ENCODE data around the gene QRFP. TPM values are rescaled to one million over a fixed set of nuclear protein-coding genes. Genes with fewer than 3 reads are reported as not detected.

Gene QRFP
- total RNA-seq, 1 donor from 2014 or later, result not detected

DNA sequence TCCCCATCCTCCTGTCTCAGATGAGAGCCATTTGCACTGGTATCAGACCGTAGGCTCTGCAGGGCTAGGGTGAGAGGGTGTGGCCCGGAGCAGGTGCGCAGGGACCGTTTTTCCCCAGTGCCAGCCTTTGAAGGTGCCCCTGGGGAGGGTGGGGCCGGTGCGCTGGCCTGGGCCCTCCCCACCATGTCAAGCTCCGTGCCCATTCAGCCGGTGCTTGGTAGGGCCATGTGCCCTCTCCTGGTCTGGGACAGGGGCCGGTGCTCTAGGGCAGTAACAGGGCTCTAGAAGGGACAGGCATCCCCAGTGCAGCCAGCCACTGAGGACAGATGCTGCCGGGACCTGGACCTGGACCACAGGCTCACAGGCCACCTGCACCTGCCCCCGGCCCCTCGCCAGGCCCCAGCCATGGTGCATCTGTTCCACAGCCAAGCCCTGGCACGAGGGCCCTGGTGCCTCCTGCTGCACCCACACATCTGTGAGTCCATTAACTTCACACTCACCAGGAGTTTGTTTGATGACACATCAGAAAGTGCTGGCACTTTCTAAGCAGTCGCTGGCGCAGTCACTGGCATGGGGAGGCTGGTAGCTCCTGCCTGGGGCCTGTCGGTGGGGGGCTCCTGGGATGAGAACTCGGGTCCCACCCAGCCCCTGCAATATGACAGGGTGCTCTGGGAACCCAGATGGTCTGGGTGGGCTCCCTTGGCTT, 5.0 kb upstream of the QRFP start:
- Mint-ChIP-seq H3K9me3 (no peaks in the 10 kb centered on the region), H3K27ac (no peak overlapping the region), H3K4me3 (no peak overlapping the region), H3K27me3 (peaks cover 5% of the 10 kb centered on the region), H3K4me1 (no peaks in the 10 kb centered on the region), H3K36me3 (ENCODE audit: low read depth) (no peaks in the 10 kb centered on the region)
- TF ChIP-seq CTCF (IDR thresholded peaks at IDR 0.05), result no peak
- intact Hi-C loops (cut with micrococcal nuclease), result no loop called here
- no peak for ATAC-seq (ENCODE audit: low read depth)
- ChIA-PET POLR2A (no interaction called here), CTCF (no interaction called here)
- no peak for DNase-seq

- CTCF ChIA-PET, result no interaction called here
- intact Hi-C loops (cut with micrococcal nuclease), result no loop called here
- no peaks in the 10 kb centered on the region for H3K9me3 Mint-ChIP-seq
- TF ChIP-seq CTCF (IDR thresholded peaks at IDR 0.05), result no peak
- H3K36me3 Mint-ChIP-seq (ENCODE audit: low read depth), result no peaks in the 10 kb centered on the region
- peaks cover 5% of the 10 kb centered on the region for H3K27me3 Mint-ChIP-seq
- no peaks in the 10 kb centered on the region for H3K4me1 Mint-ChIP-seq
- no peak for ATAC-seq (ENCODE audit: low read depth)
- no peak overlapping the region for H3K4me3 Mint-ChIP-seq
- no peak overlapping the region for H3K27ac Mint-ChIP-seq
- DNase-seq, result no peak
- POLR2A ChIA-PET, result no interaction called here
These were observed 4.3 kb upstream of the QRFP start for GRCh38 chr9:130900701-130901497.

DNA sequence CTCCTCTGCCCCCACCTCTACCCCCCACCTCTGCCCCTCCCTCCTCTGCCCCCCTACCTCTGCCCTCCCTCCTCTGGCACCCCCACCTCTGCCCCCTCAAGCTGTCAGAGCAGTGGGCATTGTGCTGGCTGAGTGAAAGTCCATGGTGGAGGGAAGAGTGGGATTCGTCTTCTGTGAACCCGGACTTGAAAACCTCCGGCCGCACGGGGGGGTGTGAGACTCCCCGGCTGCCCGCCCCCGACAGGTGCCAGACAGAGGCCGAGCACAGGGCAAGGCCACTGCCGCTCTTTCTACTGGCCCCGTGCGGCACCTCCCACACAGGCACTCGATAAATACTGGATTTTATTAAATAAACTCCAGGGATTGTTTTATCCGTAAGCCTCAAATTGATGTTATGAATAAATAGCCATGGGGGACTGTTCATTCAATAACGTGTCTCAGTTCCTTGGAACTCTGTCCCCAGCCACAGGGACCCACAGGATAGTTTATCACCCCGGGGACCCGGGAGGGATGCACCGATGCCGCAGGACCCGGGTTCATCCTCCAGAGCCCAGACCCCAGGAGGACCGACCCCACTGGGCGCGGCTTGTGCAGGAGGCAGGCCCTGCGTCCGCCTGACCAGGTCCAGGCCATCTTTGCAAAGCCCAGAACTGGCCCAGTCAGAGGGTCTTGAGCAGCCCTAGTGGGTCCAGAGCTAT, 2.6 kb upstream of the QRFP start:
- TF ChIP-seq CTCF (IDR thresholded peaks at IDR 0.05), result no peak
- POLR2A ChIA-PET, result no interaction called here
- Mint-ChIP-seq H3K27ac (no peak overlapping the region), H3K9me3 (no peaks in the 10 kb centered on the region), H3K27me3 (peaks cover 5% of the 10 kb centered on the region), H3K4me3 (no peak overlapping the region), H3K4me1 (no peaks in the 10 kb centered on the region), H3K36me3 (ENCODE audit: low read depth) (no peaks in the 10 kb centered on the region)
- intact Hi-C loops (cut with micrococcal nuclease), result no loop called here
- ATAC-seq (ENCODE audit: low read depth) (no peak), DNase-seq (no peak)
- CTCF ChIA-PET, result no interaction called here

DNA sequence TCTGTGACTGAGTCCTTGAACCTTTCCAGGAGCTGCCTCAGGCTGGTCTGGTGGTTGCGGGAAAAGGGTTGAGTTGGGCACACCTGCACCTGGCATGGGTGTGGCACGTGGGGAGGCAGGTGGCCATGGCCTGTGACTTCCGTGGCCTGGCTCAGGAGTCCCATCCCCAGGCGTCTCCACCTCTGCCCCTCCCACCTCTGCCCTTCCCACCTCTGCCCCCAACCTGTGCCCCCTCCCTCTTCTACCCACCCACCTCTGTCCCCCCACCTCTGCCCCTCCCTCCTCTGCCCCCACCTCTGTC, 1.9 kb upstream of the QRFP start:
- DNase-seq, result no peak
- peaks cover 5% of the 10 kb centered on the region for H3K27me3 Mint-ChIP-seq
- H3K27ac Mint-ChIP-seq, result no peak overlapping the region
- H3K36me3 Mint-ChIP-seq (ENCODE audit: low read depth), result no peaks in the 10 kb centered on the region
- TF ChIP-seq CTCF (IDR thresholded peaks at IDR 0.05), result no peak
- no peak for ATAC-seq (ENCODE audit: low read depth)
- no peaks in the 10 kb centered on the region for H3K9me3 Mint-ChIP-seq
- POLR2A ChIA-PET, result no interaction called here
- CTCF ChIA-PET, result no interaction called here
- H3K4me1 Mint-ChIP-seq, result peaks cover 6% of the 10 kb centered on the region
- intact Hi-C loops (cut with micrococcal nuclease), result no loop called here
- H3K4me3 Mint-ChIP-seq, result no peak overlapping the region

DNA sequence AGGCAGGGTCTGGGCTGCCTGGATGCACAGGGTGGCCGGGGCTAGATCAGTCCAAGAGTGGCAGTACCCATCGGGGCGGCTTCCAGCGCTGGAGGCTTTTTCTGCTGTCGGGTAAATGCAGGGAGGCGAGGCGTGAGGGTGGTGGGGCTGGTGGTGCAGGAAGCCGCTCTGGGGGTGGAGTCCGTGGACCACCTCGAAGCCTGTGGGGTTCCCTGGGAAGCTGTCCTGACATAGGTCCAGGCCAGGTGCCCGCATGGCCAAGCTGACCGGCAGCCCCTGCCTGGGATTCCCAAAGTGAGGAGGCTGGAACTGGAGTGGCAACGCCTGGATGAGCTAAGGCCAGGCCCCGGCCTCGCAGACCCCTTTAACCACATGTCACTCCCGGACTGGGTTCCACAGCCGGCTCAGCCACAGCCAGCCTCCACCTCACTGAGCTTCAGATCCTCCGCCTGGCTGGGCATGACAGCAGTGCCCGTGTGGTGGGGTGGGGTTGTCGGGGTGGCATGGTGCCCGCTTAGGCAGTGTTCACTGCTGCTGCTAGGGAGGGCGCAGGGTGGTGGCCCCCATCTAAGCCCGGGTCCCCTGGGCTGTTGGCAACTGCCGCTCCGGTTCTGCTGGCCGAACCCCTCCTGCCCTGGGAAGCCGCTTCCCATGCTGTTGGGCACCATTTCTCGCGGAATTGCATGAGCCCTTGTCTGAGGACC, 1.4 kb upstream of the QRFP start:
- CTCF ChIA-PET, result no interaction called here
- Mint-ChIP-seq H3K36me3 (ENCODE audit: low read depth) (no peaks in the 10 kb centered on the region), H3K4me3 (no peak overlapping the region), H3K4me1 (peaks cover 10% of the 10 kb centered on the region), H3K27ac (no peak overlapping the region), H3K9me3 (no peaks in the 10 kb centered on the region), H3K27me3 (peaks cover 5% of the 10 kb centered on the region)
- DNase-seq (no peak), ATAC-seq (ENCODE audit: low read depth) (no peak)
- intact Hi-C loops (cut with micrococcal nuclease), result no loop called here
- no peak for TF ChIP-seq CTCF (IDR thresholded peaks at IDR 0.05)
- POLR2A ChIA-PET, result no interaction called here
